Measurements from ENCODE around the gene ZBTB40. TPM values are rescaled to one million over a fixed set of nuclear protein-coding genes. Genes with fewer than 3 reads are reported as not detected.

ZBTB40 gene
- total RNA-seq, 1 experiment from 2014 or later, result 11.5 TPM

DNA sequence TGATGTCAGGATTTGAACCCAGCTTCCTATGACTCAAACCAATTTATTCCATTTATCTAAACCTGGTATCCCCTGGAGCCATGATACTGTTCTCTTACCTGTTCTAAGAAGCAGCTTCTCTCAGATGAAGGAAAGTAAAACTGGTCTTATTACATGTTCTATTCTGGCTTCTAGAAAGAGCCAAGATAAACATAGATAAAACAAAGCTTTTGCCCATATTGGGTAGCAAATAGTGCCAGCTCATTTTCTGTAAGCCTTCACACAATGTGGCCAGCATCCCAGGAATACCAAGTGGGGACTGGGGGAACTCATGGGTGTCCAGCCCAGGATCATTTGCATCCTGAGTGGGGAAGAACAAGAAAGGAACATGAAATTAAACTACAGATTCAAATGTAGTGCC is 58.2 kb downstream of the ZBTB40 start:
- ChIA-PET POLR2A (interaction anchor here (0.5 kb wide), 1 partner anchor 666 kb away, joined by 3 read pairs; no protein-coding TSS in a partner anchor), CTCF (interaction anchor here (1.1 to 1.8 kb wide), 2 partner anchors 10 to 20 kb away, joined by 3 to 6 read pairs; no protein-coding TSS in a partner anchor)
- H3K36me3 Mint-ChIP-seq, result peaks cover 48% of the 10 kb centered on the region
- H3K9me3 Mint-ChIP-seq, result no peaks in the 10 kb centered on the region
- no peaks in the 10 kb centered on the region for H3K4me1 Mint-ChIP-seq
- H3K27ac Mint-ChIP-seq, result no peak overlapping the region
- DNase-seq (ENCODE audit: low spot score), result no peak
- no peak for ATAC-seq
- H3K27me3 Mint-ChIP-seq (ENCODE audit: low read depth), result no peaks in the 10 kb centered on the region
- TF ChIP-seq, protein P1, sequence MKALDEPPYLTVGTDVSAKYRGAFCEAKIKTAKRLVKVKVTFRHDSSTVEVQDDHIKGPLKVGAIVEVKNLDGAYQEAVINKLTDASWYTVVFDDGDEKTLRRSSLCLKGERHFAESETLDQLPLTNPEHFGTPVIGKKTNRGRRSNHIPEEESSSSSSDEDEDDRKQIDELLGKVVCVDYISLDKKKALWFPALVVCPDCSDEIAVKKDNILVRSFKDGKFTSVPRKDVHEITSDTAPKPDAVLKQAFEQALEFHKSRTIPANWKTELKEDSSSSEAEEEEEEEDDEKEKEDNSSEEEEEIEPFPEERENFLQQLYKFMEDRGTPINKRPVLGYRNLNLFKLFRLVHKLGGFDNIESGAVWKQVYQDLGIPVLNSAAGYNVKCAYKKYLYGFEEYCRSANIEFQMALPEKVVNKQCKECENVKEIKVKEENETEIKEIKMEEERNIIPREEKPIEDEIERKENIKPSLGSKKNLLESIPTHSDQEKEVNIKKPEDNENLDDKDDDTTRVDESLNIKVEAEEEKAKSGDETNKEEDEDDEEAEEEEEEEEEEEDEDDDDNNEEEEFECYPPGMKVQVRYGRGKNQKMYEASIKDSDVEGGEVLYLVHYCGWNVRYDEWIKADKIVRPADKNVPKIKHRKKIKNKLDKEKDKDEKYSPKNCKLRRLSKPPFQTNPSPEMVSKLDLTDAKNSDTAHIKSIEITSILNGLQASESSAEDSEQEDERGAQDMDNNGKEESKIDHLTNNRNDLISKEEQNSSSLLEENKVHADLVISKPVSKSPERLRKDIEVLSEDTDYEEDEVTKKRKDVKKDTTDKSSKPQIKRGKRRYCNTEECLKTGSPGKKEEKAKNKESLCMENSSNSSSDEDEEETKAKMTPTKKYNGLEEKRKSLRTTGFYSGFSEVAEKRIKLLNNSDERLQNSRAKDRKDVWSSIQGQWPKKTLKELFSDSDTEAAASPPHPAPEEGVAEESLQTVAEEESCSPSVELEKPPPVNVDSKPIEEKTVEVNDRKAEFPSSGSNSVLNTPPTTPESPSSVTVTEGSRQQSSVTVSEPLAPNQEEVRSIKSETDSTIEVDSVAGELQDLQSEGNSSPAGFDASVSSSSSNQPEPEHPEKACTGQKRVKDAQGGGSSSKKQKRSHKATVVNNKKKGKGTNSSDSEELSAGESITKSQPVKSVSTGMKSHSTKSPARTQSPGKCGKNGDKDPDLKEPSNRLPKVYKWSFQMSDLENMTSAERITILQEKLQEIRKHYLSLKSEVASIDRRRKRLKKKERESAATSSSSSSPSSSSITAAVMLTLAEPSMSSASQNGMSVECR (CRISPR knock-in tag; IDR thresholded peaks at IDR 0.05; ENCODE audit: borderline replicate concordance), result no peak
- no peak for TF ChIP-seq GABPB1 (CRISPR knock-in tag; IDR thresholded peaks at IDR 0.05)
- TF ChIP-seq ZNF423 (CRISPR knock-in tag; IDR thresholded peaks at IDR 0.05), result no peak
- TF ChIP-seq CBFB (CRISPR knock-in tag; IDR thresholded peaks at IDR 0.05; ENCODE audit: low read depth), result no peak
- no peak overlapping the region for H3K4me3 Mint-ChIP-seq

DNA sequence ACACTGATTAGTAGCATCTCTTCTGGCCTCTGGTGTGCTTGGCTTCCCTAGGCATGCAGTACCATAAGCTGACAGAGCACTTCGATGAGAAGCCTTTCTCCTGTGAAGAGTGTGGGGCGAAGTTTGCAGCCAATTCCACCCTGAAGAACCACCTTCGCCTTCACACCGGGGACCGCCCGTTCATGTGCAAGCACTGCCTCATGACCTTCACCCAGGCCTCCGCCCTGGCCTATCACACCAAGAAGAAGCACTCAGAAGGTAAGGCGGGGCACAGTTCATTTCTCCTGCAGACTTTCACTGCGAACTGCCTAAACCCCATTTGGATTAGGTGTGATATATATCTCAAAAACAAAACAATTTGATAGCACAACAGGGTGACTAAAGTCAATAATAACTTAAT is 61.2 kb downstream of the ZBTB40 start:
- Mint-ChIP-seq H3K27me3 (ENCODE audit: low read depth) (no peaks in the 10 kb centered on the region), H3K4me3 (no peak overlapping the region), H3K9me3 (no peaks in the 10 kb centered on the region), H3K27ac (no peak overlapping the region), H3K4me1 (no peaks in the 10 kb centered on the region), H3K36me3 (peaks cover 64% of the 10 kb centered on the region)
- TF ChIP-seq NR3C1 (CRISPR knock-in tag; conservative IDR thresholded peaks at IDR 0.05; ENCODE audit: low read depth) (no peak), MXD4 (CRISPR knock-in tag; IDR thresholded peaks at IDR 0.05; ENCODE audit: borderline replicate concordance) (no peak), HMGA2 (CRISPR knock-in tag; IDR thresholded peaks at IDR 0.05) (no peak), ZBTB21 (CRISPR knock-in tag; IDR thresholded peaks at IDR 0.05; ENCODE audit: borderline replicate concordance) (no peak), IRF2 (CRISPR knock-in tag; IDR thresholded peaks at IDR 0.05; ENCODE audit: borderline replicate concordance, low read depth) (no peak), FOXJ3 (CRISPR knock-in tag; IDR thresholded peaks at IDR 0.05; ENCODE audit: borderline replicate concordance) (no peak), ZNF232 (CRISPR knock-in tag; IDR thresholded peaks at IDR 0.05) (no peak), RELA (CRISPR knock-in tag; IDR thresholded peaks at IDR 0.05; ENCODE audit: borderline replicate concordance) (no peak), ESRRA (CRISPR knock-in tag; IDR thresholded peaks at IDR 0.05; ENCODE audit: borderline replicate concordance) (no peak), SOX15 (CRISPR knock-in tag; IDR thresholded peaks at IDR 0.05) (no peak), ELF4 (CRISPR knock-in tag; IDR thresholded peaks at IDR 0.05; ENCODE audit: low read depth) (no peak)
- TF ChIP-seq, protein P2, sequence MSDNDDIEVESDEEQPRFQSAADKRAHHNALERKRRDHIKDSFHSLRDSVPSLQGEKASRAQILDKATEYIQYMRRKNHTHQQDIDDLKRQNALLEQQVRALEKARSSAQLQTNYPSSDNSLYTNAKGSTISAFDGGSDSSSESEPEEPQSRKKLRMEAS (CRISPR knock-in tag; IDR thresholded peaks at IDR 0.05), result no peak
- TF ChIP-seq, protein P3, sequence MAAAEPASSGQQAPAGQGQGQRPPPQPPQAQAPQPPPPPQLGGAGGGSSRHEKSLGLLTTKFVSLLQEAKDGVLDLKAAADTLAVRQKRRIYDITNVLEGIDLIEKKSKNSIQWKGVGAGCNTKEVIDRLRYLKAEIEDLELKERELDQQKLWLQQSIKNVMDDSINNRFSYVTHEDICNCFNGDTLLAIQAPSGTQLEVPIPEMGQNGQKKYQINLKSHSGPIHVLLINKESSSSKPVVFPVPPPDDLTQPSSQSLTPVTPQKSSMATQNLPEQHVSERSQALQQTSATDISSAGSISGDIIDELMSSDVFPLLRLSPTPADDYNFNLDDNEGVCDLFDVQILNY (CRISPR knock-in tag; IDR thresholded peaks at IDR 0.05), result no peak
- TF ChIP-seq, protein P4, sequence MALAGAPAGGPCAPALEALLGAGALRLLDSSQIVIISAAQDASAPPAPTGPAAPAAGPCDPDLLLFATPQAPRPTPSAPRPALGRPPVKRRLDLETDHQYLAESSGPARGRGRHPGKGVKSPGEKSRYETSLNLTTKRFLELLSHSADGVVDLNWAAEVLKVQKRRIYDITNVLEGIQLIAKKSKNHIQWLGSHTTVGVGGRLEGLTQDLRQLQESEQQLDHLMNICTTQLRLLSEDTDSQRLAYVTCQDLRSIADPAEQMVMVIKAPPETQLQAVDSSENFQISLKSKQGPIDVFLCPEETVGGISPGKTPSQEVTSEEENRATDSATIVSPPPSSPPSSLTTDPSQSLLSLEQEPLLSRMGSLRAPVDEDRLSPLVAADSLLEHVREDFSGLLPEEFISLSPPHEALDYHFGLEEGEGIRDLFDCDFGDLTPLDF (CRISPR knock-in tag; IDR thresholded peaks at IDR 0.05), result no peak
- TF ChIP-seq, protein P5, sequence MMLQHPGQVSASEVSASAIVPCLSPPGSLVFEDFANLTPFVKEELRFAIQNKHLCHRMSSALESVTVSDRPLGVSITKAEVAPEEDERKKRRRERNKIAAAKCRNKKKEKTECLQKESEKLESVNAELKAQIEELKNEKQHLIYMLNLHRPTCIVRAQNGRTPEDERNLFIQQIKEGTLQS (CRISPR knock-in tag; conservative IDR thresholded peaks at IDR 0.05), result no peak
- TF ChIP-seq, protein P6, sequence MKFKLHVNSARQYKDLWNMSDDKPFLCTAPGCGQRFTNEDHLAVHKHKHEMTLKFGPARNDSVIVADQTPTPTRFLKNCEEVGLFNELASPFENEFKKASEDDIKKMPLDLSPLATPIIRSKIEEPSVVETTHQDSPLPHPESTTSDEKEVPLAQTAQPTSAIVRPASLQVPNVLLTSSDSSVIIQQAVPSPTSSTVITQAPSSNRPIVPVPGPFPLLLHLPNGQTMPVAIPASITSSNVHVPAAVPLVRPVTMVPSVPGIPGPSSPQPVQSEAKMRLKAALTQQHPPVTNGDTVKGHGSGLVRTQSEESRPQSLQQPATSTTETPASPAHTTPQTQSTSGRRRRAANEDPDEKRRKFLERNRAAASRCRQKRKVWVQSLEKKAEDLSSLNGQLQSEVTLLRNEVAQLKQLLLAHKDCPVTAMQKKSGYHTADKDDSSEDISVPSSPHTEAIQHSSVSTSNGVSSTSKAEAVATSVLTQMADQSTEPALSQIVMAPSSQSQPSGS (CRISPR knock-in tag; IDR thresholded peaks at IDR 0.05; ENCODE audit: borderline replicate concordance, low read depth), result no peak
- ChIA-PET POLR2A (no interaction called here), CTCF (interaction anchor here (0.6 kb wide), 1 partner anchor 856 kb away, joined by 4 read pairs; no protein-coding TSS in a partner anchor)
- DNase-seq (ENCODE audit: low spot score) (no peak), ATAC-seq (no peak)
